H1 (cell line): ENCODE data around the gene DFFB. TPM values are rescaled to one million over a fixed set of nuclear protein-coding genes. Genes with fewer than 3 reads are reported as not detected.

Experiments used
- CTCF ChIA-PET: fragments of 300-600 bp; sonication (Branson Sonifier 250); formaldehyde crosslinking; loops from one replicate; lab custom pipeline; 2021; ENCODE audit not compliant: partially characterized antibody; lab: Charles Lee
- POLR2A ChIA-PET: fragments of 300-600 bp; sonication (Branson Sonifier 250); formaldehyde crosslinking; loops from one replicate; lab custom pipeline; 2021; ENCODE audit warnings: inconsistent platforms; ENCODE audit not compliant: partially characterized antibody; lab: Charles Lee
- DNase-seq, 2 experiments: peaks; one replicate each; pipeline versions ENCODE4 v3.0.0 to v3.0.0-alpha.2; 2010 to 2022; ENCODE audit warnings: low spot score in 2 of 2, low read depth in 1 of 2, mixed read lengths in 1 of 2
- FAIRE-seq: peaks from 2 replicates; lab custom pipeline; 2011; peaks lifted over from hg19 to GRCh38; lab: Jason Lieb, UNC
- H2AFZ ChIP-seq: 2 replicates; pipeline ENCODE4 v1.8.1; 2012; ENCODE audit warnings: low read length, inconsistent platforms
- H2AK5ac ChIP-seq: 2 replicates; pipeline ENCODE4 v1.6.1; 2013; ENCODE audit warnings: low read depth, low read length
- H2BK120ac ChIP-seq: replicated peaks from 2 replicates; pipeline ENCODE3; 2013; ENCODE audit warnings: low read depth, low read length, inconsistent platforms
- H2BK12ac ChIP-seq: 2 replicates; pipeline ENCODE4 v1.6.1; 2013; ENCODE audit warnings: low read depth, low read length
- H2BK15ac ChIP-seq: 2 replicates; pipeline ENCODE4 v1.6.1; 2013; ENCODE audit warnings: low read length
- H2BK20ac ChIP-seq: 2 replicates; pipeline ENCODE4 v1.6.1; 2013; ENCODE audit warnings: low read length
- H2BK5ac ChIP-seq: 2 replicates; pipeline ENCODE4 v1.6.1; 2013; ENCODE audit warnings: low read depth, low read length
- H3K14ac ChIP-seq: 2 replicates; pipeline ENCODE4 v1.6.1; 2013; ENCODE audit warnings: inconsistent platforms; ENCODE audit not compliant: insufficient read length
- H3K18ac ChIP-seq: 2 replicates; pipeline ENCODE4 v1.6.1; 2013; ENCODE audit warnings: low read length; ENCODE audit errors: extremely low read depth
- H3K23ac ChIP-seq: 2 replicates; pipeline ENCODE4 v1.6.1; 2013; ENCODE audit warnings: inconsistent platforms; ENCODE audit not compliant: insufficient read length
- H3K23me2 ChIP-seq: 2 replicates; pipeline ENCODE4 v1.6.1; 2013; ENCODE audit warnings: low read depth, low read length
- H3K27ac ChIP-seq: 2 replicates; pipeline ENCODE4 v1.6.1; 2011; ENCODE audit warnings: low read depth, low read length, inconsistent platforms
- H3K27me3 ChIP-seq, 4 experiments: replicated peaks in 1 of 4; 1 replicate in 1 of 4; 2 replicates in 3 of 4; pipeline versions ENCODE4 v1.6.1 to v1.8.1; 2011 to 2013; ENCODE audit warnings: low read length in 3 of 4, mild to moderate bottlenecking in 3 of 4, inconsistent platforms in 2 of 4, mixed read lengths in 2 of 4, moderate library complexity in 1 of 4; ENCODE audit not compliant: control insufficient read depth in 3 of 4, insufficient read depth in 3 of 4; ENCODE audit errors: extremely low read depth in 1 of 4
- H3K36me3 ChIP-seq, 4 experiments: 2 replicates each; pipeline versions ENCODE4 v1.6.1 to v1.8.1; 2011 to 2013; ENCODE audit warnings: mild to moderate bottlenecking in 4 of 4, low read length in 3 of 4, moderate library complexity in 2 of 4, control low read depth in 1 of 4, inconsistent platforms in 1 of 4; ENCODE audit not compliant: insufficient read depth in 4 of 4, control insufficient read depth in 2 of 4
- H3K4ac ChIP-seq: replicated peaks from 2 replicates; pipeline ENCODE3; 2013; ENCODE audit warnings: low read length, low read depth, mixed read lengths, inconsistent platforms; ENCODE audit not compliant: insufficient read length
- H3K4me1 ChIP-seq, 4 experiments: replicated peaks in 1 of 4; 1 replicate in 1 of 4; 2 replicates in 3 of 4; pipeline versions ENCODE4 v1.6.1 to v1.8.1; 2011 to 2013; ENCODE audit warnings: low read length in 3 of 4, inconsistent platforms in 2 of 4, mixed read lengths in 1 of 4; ENCODE audit not compliant: insufficient read depth in 4 of 4, control insufficient read depth in 3 of 4
- H3K4me2 ChIP-seq, 2 experiments: 2 replicates each; pipeline versions ENCODE4 v1.6.1 to v1.8.1; 2011 to 2013; ENCODE audit warnings: low read depth in 2 of 2, low read length in 2 of 2, control low read depth in 1 of 2, inconsistent platforms in 1 of 2, mild to moderate bottlenecking in 1 of 2; ENCODE audit not compliant: insufficient read depth in 1 of 2
- H3K4me3 ChIP-seq, 4 experiments: fragments of 200-600, 300-600 bp in 1 of 4; sonication (generic), shearing (Covaris generic), sonication (Bioruptor Twin) in 1 of 4; 2 replicates each; pipeline versions ENCODE4 v1.5.1 to v1.8.1; 2011 to 2016; ENCODE audit warnings: low read length in 4 of 4, low read depth in 3 of 4, control low read depth in 2 of 4, inconsistent platforms in 2 of 4, mild to moderate bottlenecking in 2 of 4, mixed read lengths in 1 of 4, moderate library complexity in 1 of 4; ENCODE audit not compliant: insufficient read depth in 2 of 4; ENCODE audit errors: extremely low read depth in 1 of 4
- H3K56ac ChIP-seq: replicated peaks from 2 replicates; pipeline ENCODE3; 2013; ENCODE audit warnings: low read depth, mild to moderate bottlenecking, mixed read lengths, low read length, inconsistent platforms; ENCODE audit not compliant: insufficient read length
- H3K79me1 ChIP-seq: 2 replicates; pipeline ENCODE4 v1.6.1; 2013; ENCODE audit warnings: low read depth, low read length, control low read depth
- H3K79me2 ChIP-seq, 2 experiments: 2 replicates each; pipeline versions ENCODE4 v1.6.1 to v1.8.1; 2012 to 2013; ENCODE audit warnings: low read length in 2 of 2, mild to moderate bottlenecking in 2 of 2, inconsistent platforms in 1 of 2; ENCODE audit not compliant: insufficient read depth in 2 of 2, control insufficient read depth in 1 of 2
- H3K9ac ChIP-seq, 4 experiments: replicated peaks in 1 of 4; 1 replicate in 1 of 4; 2 replicates in 3 of 4; pipeline versions ENCODE4 v1.6.1 to v1.8.1; 2011 to 2013; ENCODE audit warnings: low read depth in 3 of 4, low read length in 3 of 4, control low read depth in 2 of 4, mild to moderate bottlenecking in 2 of 4, moderate library complexity in 2 of 4, inconsistent platforms in 1 of 4; ENCODE audit errors: extremely low read depth in 1 of 4
- H3K9me3 ChIP-seq, 2 experiments: 2 replicates each; pipeline versions ENCODE4 v1.6.1 to v1.8.1; 2012 to 2013; ENCODE audit warnings: mild to moderate bottlenecking in 2 of 2, moderate library complexity in 2 of 2, control low read depth in 1 of 2, inconsistent platforms in 1 of 2, low read depth in 1 of 2, low read length in 1 of 2, mixed read lengths in 1 of 2; ENCODE audit not compliant: insufficient read depth in 2 of 2
- H4K20me1 ChIP-seq, 2 experiments: replicated peaks in 1 of 2; 2 replicates each; pipeline versions ENCODE3 to v1.8.1; 2011 to 2013; ENCODE audit warnings: inconsistent platforms in 2 of 2, low read length in 2 of 2, mild to moderate bottlenecking in 1 of 2; ENCODE audit not compliant: insufficient read depth in 2 of 2, control insufficient read depth in 1 of 2
- H4K5ac ChIP-seq: 2 replicates; pipeline ENCODE4 v1.6.1; 2013; ENCODE audit warnings: low read length, low read depth, mixed read lengths, inconsistent platforms; ENCODE audit not compliant: insufficient read length
- H4K8ac ChIP-seq: 2 replicates; pipeline ENCODE4 v1.8.0; 2013; ENCODE audit warnings: mild to moderate bottlenecking, moderate library complexity, low read length, inconsistent platforms; ENCODE audit not compliant: insufficient read depth; ENCODE audit errors: extremely low read depth
- H4K91ac ChIP-seq: replicated peaks from 2 replicates; pipeline ENCODE3; 2013; ENCODE audit warnings: low read length, mixed read lengths, inconsistent platforms; ENCODE audit not compliant: insufficient read length
- SIN3A ChIP-seq, 2 experiments: IDR thresholded peaks in 1 of 2; conservative IDR thresholded peaks in 1 of 2; 2 replicates each; pipeline ENCODE4 v1.6.1; 2011 to 2012; ENCODE audit warnings: low read length in 2 of 2, improper control_type of control experiment in 1 of 2, low read depth in 1 of 2, mild to moderate bottlenecking in 1 of 2
- WGBS, 2 experiments: shearing (Covaris generic) in 1 of 2; methylation state at CpG; one replicate each; pipeline versions ENCODE4 v1.1.6 to v1.1.7; 2013 to 2015; ENCODE audit warnings: low lambda C conversion rate in 2 of 2, mixed read lengths in 2 of 2, inconsistent platforms in 1 of 2, low coverage in 1 of 2, missing lambda C conversion rate in 1 of 2; ENCODE audit not compliant: insufficient replicate concordance in 2 of 2, insufficient coverage in 1 of 2, insufficient read length in 1 of 2; ENCODE audit errors: extremely low coverage in 1 of 2, missing lambda C conversion rate in 1 of 2; 5-methylcytosine and 5-hydroxymethylcytosine counted together
- polyA plus RNA-seq, 7 experiments: library from polyadenylated mRNA; depleted of rRNA in 3 of 7; stranded (reverse) in 5 of 7; unstranded in 2 of 7; fragments of >200 nt in 5 of 7; fragments of 200-250 nt in 2 of 7; gene quantifications; 1 replicate in 5 of 7; 2 replicates in 1 of 7; 4 replicates in 1 of 7; pipeline versions ENCODE4 v1.2.1 to v1.2.3, GENCODE V29; 2011 to 2013; ENCODE audit warnings: missing spikeins in 2 of 7, mixed read lengths in 2 of 7
- total RNA-seq: library from RNA; stranded (reverse); fragmentation: NEBNext Ultra II Directional; extraction: Animal tissue kit (Norgen Biotek cat#: 25700); gene quantifications from 2 replicates; pipeline ENCODE4 v1.2.1, GENCODE V29; 2021

The DFFB gene
- total and polyA plus RNA-seq, 2 of the 8 experiments (the other 6 are each of a cell fraction or from before 2014, with no cell fraction given): 8.6 to 11.9 TPM

GRCh38 chr1:3814065-3814464 lies 43.2 kb upstream of the DFFB start:
- H3K4me3 ChIP-seq: no peak overlapping the region
- H4K5ac ChIP-seq: no peak overlapping the region
- no peak overlapping the region for H2AFZ ChIP-seq
- H4K20me1 ChIP-seq: no peaks in the 10 kb centered on the region
- H2BK15ac ChIP-seq: no peak overlapping the region
- CTCF ChIA-PET: interaction anchor here (1.7 kb wide), 1 partner anchor 12 kb away, joined by 5 read pairs; no protein-coding TSS in a partner anchor
- no peak overlapping the region for H3K14ac ChIP-seq
- 94% methylated on average over 2 of the region's 2 CpGs; no CpG with 5 or more reads in 1 of the 2 experiments for WGBS, 2 experiments
- no peak overlapping the region for H3K27ac ChIP-seq
- H3K18ac ChIP-seq: no peak overlapping the region
- FAIRE-seq: no peak
- POLR2A ChIA-PET: no interaction called here
- H3K9me3 ChIP-seq: peaks cover 0 to 2% of the 10 kb centered on the region in 2 experiments; a peak in 1 of 4 replicates
- no peak overlapping the region for H2BK120ac ChIP-seq
- H4K91ac ChIP-seq: no peak overlapping the region
- H3K56ac ChIP-seq: no peak overlapping the region
- H3K79me2 ChIP-seq: no peaks in the 10 kb centered on the region
- H2BK12ac ChIP-seq: no peak overlapping the region
- H3K23me2 ChIP-seq: no peaks in the 10 kb centered on the region
- no peak overlapping the region for H4K8ac ChIP-seq
- no peak overlapping the region for H2AK5ac ChIP-seq
- peaks cover 0 to 5% (median 0%) of the 10 kb centered on the region in 4 experiments; a peak in 1 of 7 replicates for H3K4me1 ChIP-seq
- no peak for DNase-seq
- H3K4me2 ChIP-seq: no peak overlapping the region
- H3K9ac ChIP-seq: no peak overlapping the region
- H3K36me3 ChIP-seq: no peaks in the 10 kb centered on the region; a peak in 1 of 8 replicates
- H3K27me3 ChIP-seq: no peaks in the 10 kb centered on the region
- H2BK5ac ChIP-seq: no peak overlapping the region
- no peak overlapping the region for H3K4ac ChIP-seq
- no peaks in the 10 kb centered on the region for H3K79me1 ChIP-seq
- no peak overlapping the region for H2BK20ac ChIP-seq
- H3K23ac ChIP-seq: no peak overlapping the region
- TF ChIP-seq SIN3A (conservative IDR thresholded peaks at IDR 0.05 in 1 of 2, IDR thresholded peaks at IDR 0.05 in 1 of 2; ENCODE audit: low read depth in 1 of 2, low read length in 2 of 2): no peak
